Astrocyte (in vitro differentiated cells and primary cell): ENCODE results near the gene SLCO3A1. TPM values are rescaled to one million over a fixed set of nuclear protein-coding genes. Genes with fewer than 3 reads are reported as not detected.

ENCODE experiments used
- DNase-seq: peaks from one replicate; pipeline ENCODE4 v3.0.0-alpha.2; 2010; ENCODE audit warnings: low read depth
- FAIRE-seq: peaks from 2 replicates; lab custom pipeline; 2011; peaks lifted over from hg19 to GRCh38; lab: Jason Lieb, UNC
- H2AFZ ChIP-seq: 2 replicates; pipeline ENCODE4 v1.6.0; 2012; ENCODE audit warnings: low read depth, low read length, inconsistent platforms
- H3K27ac ChIP-seq: 2 replicates; pipeline ENCODE4 v1.5.1; 2011; ENCODE audit warnings: low read depth, low read length, inconsistent platforms
- H3K27me3 ChIP-seq: 2 replicates; pipeline ENCODE4 v1.6.0; 2011; ENCODE audit warnings: low read length, inconsistent platforms; ENCODE audit not compliant: insufficient read depth
- H3K36me3 ChIP-seq: 2 replicates; pipeline ENCODE4 v1.5.1; 2011; ENCODE audit warnings: low read length, inconsistent platforms; ENCODE audit not compliant: insufficient read depth
- H3K4me1 ChIP-seq: 2 replicates; pipeline ENCODE4 v1.5.1; 2011; ENCODE audit warnings: low read length, inconsistent platforms; ENCODE audit not compliant: insufficient read depth
- H3K4me2 ChIP-seq: 2 replicates; pipeline ENCODE4 v1.6.0; 2012; ENCODE audit warnings: low read length, inconsistent platforms
- H3K4me3 ChIP-seq: 2 replicates; pipeline ENCODE4 v1.5.1; 2011; ENCODE audit warnings: low read depth, mild to moderate bottlenecking, low read length, inconsistent platforms; ENCODE audit not compliant: insufficient read depth
- H3K79me2 ChIP-seq: 2 replicates; pipeline ENCODE4 v1.6.0; 2012; ENCODE audit warnings: mild to moderate bottlenecking, low read length, inconsistent platforms; ENCODE audit not compliant: insufficient read depth
- H3K9ac ChIP-seq: 2 replicates; pipeline ENCODE4 v1.6.0; 2012; ENCODE audit warnings: mild to moderate bottlenecking, low read length, inconsistent platforms
- H3K9me3 ChIP-seq: 2 replicates; pipeline ENCODE4 v1.5.1; 2012; ENCODE audit warnings: low read depth, mild to moderate bottlenecking, low read length, inconsistent platforms; ENCODE audit not compliant: insufficient read depth
- H4K20me1 ChIP-seq: 2 replicates; pipeline ENCODE4 v1.6.0; 2012; ENCODE audit warnings: low read length, inconsistent platforms; ENCODE audit not compliant: insufficient read depth
- H3K27ac Mint-ChIP-seq: one replicate; pipeline ENCODE4 v1.8.0; 2021; ENCODE audit warnings: mild to moderate bottlenecking, mixed read lengths; ENCODE audit not compliant: unreplicated experiment
- H3K27me3 Mint-ChIP-seq: one replicate; pipeline ENCODE4 v1.8.0; 2021; ENCODE audit warnings: low read depth, mixed read lengths; ENCODE audit not compliant: unreplicated experiment
- H3K36me3 Mint-ChIP-seq: one replicate; pipeline ENCODE4 v1.8.0; 2021; ENCODE audit warnings: low read depth, mixed read lengths; ENCODE audit not compliant: unreplicated experiment
- H3K4me1 Mint-ChIP-seq: one replicate; pipeline ENCODE4 v1.8.0; 2021; ENCODE audit warnings: low read depth, mixed read lengths; ENCODE audit not compliant: unreplicated experiment
- H3K4me3 Mint-ChIP-seq: one replicate; pipeline ENCODE4 v1.8.0; 2021; ENCODE audit warnings: mild to moderate bottlenecking, moderate library complexity, mixed read lengths; ENCODE audit not compliant: unreplicated experiment
- H3K9me3 Mint-ChIP-seq: one replicate; pipeline ENCODE4 v1.8.0; 2021; ENCODE audit warnings: mild to moderate bottlenecking, mixed read lengths; ENCODE audit not compliant: unreplicated experiment
- EZH2 ChIP-seq: IDR thresholded peaks from 2 replicates; pipeline ENCODE4 v1.6.1; 2012; ENCODE audit warnings: mild to moderate bottlenecking, low read length, inconsistent platforms; ENCODE audit not compliant: insufficient read depth
- total RNA-seq: library from RNA; stranded (reverse); gene quantifications from 2 replicates; pipeline ENCODE4 v1.2.1, GENCODE V29; 2021
- TF ChIP-seq, protein P1 (sequence below): IDR thresholded peaks from 2 replicates; pipeline ENCODE4 v1.5.1; 2011; ENCODE audit warnings: low read depth, mild to moderate bottlenecking, inconsistent platforms, low read length, moderate library complexity; ENCODE audit not compliant: insufficient read depth

The SLCO3A1 gene
- total RNA-seq, 1 donor from 2014 or later: 9.4 TPM

DNA sequence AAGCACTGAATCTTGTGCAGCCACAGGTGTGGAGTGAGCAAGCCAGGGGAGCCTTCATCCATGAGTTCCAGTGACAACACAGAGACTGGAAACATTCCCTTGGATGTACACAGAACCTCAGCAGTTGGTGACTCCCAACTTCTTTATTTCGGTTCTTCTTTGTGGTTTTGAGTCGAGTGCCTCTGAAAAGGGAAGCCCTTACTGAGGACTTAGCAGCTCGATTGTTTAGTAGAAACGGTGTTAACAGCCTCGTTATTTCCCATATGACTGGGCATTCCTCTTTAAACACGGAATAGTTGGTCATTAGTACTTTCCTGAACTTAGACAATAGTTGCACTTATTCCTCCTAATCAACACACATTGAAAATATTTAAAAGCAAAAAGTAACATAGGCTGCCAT lies 7.7 kb downstream of the SLCO3A1 start:
- Histone ChIP-seq H3K79me2 (no peaks in the 10 kb centered on the region), H3K4me1 (no peaks in the 10 kb centered on the region)
- FAIRE-seq: no peak

DNA sequence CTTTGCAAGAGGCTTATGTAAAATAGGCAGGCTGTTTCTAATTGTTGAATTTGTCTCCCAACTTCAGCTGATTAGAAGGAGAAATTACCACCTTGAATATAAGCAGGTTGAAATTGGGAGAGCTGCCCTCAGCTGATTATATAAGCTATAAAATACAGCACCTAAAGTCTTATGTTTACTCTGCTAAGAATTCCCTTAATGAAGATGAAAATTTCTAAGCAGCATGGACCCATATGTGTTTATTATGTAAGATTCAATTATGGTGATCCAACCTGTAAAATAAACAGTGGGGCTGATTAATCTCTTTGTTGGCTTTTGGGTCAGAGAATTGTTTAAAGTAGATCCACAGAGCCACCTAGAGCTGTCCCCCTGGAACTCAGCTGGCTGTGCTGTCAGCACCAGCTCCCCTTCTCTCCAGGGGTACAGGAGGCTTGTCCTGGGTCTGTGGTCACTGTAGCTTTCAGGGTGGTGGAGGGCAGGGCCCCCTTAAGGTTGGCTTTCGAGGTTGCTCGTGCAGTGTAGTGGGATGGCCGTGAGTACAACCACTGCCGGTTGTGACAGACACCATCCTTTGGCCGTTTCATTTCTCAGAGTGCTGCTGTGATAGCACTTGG lies 9.5 kb downstream of the SLCO3A1 start:
- H3K4me1 Mint-ChIP-seq: peaks cover 30% of the 10 kb centered on the region
- Histone ChIP-seq H3K9ac (no peak overlapping the region), H3K36me3 (no peaks in the 10 kb centered on the region), H2AFZ (no peak overlapping the region), H3K27ac (no peak overlapping the region), H4K20me1 (peaks cover 4% of the 10 kb centered on the region), H3K4me2 (no peak overlapping the region), H3K9me3 (no peaks in the 10 kb centered on the region), H3K4me1 (peaks cover 15% of the 10 kb centered on the region), H3K79me2 (no peaks in the 10 kb centered on the region), H3K27me3 (no peaks in the 10 kb centered on the region), H3K4me3 (no peak overlapping the region)
- DNase-seq: no peak
- no peaks in the 10 kb centered on the region for H3K27me3 Mint-ChIP-seq
- H3K27ac Mint-ChIP-seq: no peak overlapping the region
- H3K4me3 Mint-ChIP-seq: no peak overlapping the region
- H3K36me3 Mint-ChIP-seq: no peaks in the 10 kb centered on the region
- H3K9me3 Mint-ChIP-seq: no peaks in the 10 kb centered on the region
- TF ChIP-seq, protein P1, sequence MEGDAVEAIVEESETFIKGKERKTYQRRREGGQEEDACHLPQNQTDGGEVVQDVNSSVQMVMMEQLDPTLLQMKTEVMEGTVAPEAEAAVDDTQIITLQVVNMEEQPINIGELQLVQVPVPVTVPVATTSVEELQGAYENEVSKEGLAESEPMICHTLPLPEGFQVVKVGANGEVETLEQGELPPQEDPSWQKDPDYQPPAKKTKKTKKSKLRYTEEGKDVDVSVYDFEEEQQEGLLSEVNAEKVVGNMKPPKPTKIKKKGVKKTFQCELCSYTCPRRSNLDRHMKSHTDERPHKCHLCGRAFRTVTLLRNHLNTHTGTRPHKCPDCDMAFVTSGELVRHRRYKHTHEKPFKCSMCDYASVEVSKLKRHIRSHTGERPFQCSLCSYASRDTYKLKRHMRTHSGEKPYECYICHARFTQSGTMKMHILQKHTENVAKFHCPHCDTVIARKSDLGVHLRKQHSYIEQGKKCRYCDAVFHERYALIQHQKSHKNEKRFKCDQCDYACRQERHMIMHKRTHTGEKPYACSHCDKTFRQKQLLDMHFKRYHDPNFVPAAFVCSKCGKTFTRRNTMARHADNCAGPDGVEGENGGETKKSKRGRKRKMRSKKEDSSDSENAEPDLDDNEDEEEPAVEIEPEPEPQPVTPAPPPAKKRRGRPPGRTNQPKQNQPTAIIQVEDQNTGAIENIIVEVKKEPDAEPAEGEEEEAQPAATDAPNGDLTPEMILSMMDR: no peak
- TF ChIP-seq EZH2: no peak
- FAIRE-seq: no peak

More for the DNA sequence above, 7.7 kb downstream of the SLCO3A1 start:
- Mint-ChIP-seq H3K27ac (no peak overlapping the region), H3K4me3 (no peak overlapping the region), H3K27me3 (no peaks in the 10 kb centered on the region), H3K9me3 (no peaks in the 10 kb centered on the region), H3K4me1 (peaks cover 13% of the 10 kb centered on the region), H3K36me3 (no peaks in the 10 kb centered on the region)
- H3K9ac ChIP-seq: no peak overlapping the region
- no peak overlapping the region for H2AFZ ChIP-seq
- no peak overlapping the region for H3K4me3 ChIP-seq
- no peak overlapping the region for H3K4me2 ChIP-seq
- H4K20me1 ChIP-seq: peaks cover 14% of the 10 kb centered on the region
- H3K36me3 ChIP-seq: no peaks in the 10 kb centered on the region
- H3K27ac ChIP-seq: no peak overlapping the region
- no peak for DNase-seq
- no peaks in the 10 kb centered on the region for H3K27me3 ChIP-seq
- H3K9me3 ChIP-seq: no peaks in the 10 kb centered on the region
- no peak for TF ChIP-seq EZH2
- TF ChIP-seq, protein P1: no peak

DNA sequence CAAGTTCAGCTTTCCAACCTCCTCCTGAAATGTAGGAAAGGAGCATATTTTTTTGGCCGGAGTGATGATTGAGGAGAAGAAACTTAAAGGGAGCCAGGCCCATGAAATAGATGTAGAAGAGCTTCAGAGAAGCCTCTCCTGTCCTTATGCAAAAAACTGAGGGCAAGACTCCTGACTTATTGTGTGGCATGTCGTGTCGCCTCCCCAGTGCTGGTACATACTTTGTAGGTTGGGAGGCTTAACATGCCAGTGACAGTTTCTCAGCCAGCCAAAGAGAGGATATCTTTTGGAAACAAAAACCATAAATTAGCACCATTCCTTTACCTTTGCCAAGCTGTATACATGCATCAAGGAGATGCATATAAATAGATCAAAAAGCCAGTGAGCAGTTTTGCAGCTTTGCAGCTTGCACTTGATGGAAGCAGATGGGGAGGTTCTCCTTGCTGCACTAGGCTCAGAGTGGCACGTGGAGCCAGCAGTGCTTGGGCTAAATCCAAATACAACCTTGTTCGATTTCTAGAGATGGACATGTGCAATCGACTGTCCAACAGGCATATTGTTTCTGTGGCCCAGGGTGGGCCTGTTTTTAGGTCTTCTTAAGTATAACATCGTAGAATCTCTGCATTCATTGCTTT lies 10.2 kb downstream of the SLCO3A1 start:
- Histone ChIP-seq H3K4me2 (no peak overlapping the region), H3K9me3 (no peaks in the 10 kb centered on the region), H3K4me1 (peaks cover 16% of the 10 kb centered on the region), H3K27ac (no peak overlapping the region), H3K27me3 (no peaks in the 10 kb centered on the region), H2AFZ (no peak overlapping the region), H3K4me3 (no peak overlapping the region), H3K36me3 (no peaks in the 10 kb centered on the region), H3K9ac (no peak overlapping the region), H3K79me2 (no peaks in the 10 kb centered on the region), H4K20me1 (peaks cover 4% of the 10 kb centered on the region)
- FAIRE-seq (no peak), DNase-seq (no peak)
- H3K27me3 Mint-ChIP-seq: no peaks in the 10 kb centered on the region
- no peak for TF ChIP-seq EZH2
- no peak overlapping the region for H3K4me3 Mint-ChIP-seq
- no peak overlapping the region for H3K27ac Mint-ChIP-seq
- no peaks in the 10 kb centered on the region for H3K9me3 Mint-ChIP-seq
- no peaks in the 10 kb centered on the region for H3K36me3 Mint-ChIP-seq
- peaks cover 32% of the 10 kb centered on the region for H3K4me1 Mint-ChIP-seq
